ENCODE results near the gene TGOLN2.

GRCh38 chr2:85273738-85274731 is 53.8 kb downstream of the TGOLN2 start:
- TF ChIP-seq CTCF (IDR thresholded peaks at IDR 0.05) (no peak), NR1H2 (CRISPR knock-in tag; IDR thresholded peaks at IDR 0.05) (no peak), KAT7 (CRISPR knock-in tag; IDR thresholded peaks at IDR 0.05; ENCODE audit: borderline replicate concordance) (no peak), MAX (CRISPR knock-in tag; IDR thresholded peaks at IDR 0.05) (no peak)
